A673 (cell line): ENCODE measurements around the gene THADA.

Experiments used
- EZH2 ChIP-seq: fragments of 200-600 bp; sonication (generic); IDR thresholded peaks from 2 replicates; pipeline ENCODE4 v1.6.1; 2017; ENCODE audit warnings: borderline replicate concordance, low read depth, mild to moderate bottlenecking, mixed read lengths, antibody characterized with exemption, low read length; ENCODE audit not compliant: poor library complexity, severe bottlenecking
- TF ChIP-seq, protein P1 (sequence below): fragments of 300-800, 200-600 bp; sonication (generic); conservative IDR thresholded peaks from 2 replicates; pipeline ENCODE4 v1.5.1; 2017; ENCODE audit warnings: low read depth, mild to moderate bottlenecking, antibody characterized with exemption, low read length, moderate library complexity, mixed read lengths

DNA sequence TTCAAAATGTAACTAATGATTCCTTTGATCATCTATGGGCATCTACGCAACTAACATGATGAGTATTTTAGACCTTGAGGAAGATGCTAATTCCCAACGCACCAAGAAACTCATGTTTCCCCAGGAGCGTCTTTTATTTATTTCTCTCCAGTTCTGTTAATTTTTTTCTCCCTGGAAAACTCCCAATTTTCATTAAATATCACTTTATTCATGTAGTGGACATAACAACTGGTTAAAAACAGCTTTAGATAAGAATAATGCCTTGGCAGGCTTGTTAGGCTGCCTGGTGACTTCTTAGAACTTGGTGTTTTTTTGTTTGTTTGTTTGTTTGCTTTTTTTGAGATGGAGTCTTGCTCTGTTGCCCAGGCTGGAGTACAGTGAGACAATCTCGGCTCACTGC, 306.5 kb downstream of the THADA start:
- TF ChIP-seq, protein P1, sequence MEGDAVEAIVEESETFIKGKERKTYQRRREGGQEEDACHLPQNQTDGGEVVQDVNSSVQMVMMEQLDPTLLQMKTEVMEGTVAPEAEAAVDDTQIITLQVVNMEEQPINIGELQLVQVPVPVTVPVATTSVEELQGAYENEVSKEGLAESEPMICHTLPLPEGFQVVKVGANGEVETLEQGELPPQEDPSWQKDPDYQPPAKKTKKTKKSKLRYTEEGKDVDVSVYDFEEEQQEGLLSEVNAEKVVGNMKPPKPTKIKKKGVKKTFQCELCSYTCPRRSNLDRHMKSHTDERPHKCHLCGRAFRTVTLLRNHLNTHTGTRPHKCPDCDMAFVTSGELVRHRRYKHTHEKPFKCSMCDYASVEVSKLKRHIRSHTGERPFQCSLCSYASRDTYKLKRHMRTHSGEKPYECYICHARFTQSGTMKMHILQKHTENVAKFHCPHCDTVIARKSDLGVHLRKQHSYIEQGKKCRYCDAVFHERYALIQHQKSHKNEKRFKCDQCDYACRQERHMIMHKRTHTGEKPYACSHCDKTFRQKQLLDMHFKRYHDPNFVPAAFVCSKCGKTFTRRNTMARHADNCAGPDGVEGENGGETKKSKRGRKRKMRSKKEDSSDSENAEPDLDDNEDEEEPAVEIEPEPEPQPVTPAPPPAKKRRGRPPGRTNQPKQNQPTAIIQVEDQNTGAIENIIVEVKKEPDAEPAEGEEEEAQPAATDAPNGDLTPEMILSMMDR: no peak
- no peak for TF ChIP-seq EZH2
